ENCODE results near the gene CORO1C.

GRCh38 chr12:108778053-108778452 is 46.7 kb upstream of the CORO1C start:
- no peak for TF ChIP-seq CTCF (IDR thresholded peaks at IDR 0.05; ENCODE audit: low read depth, low read length)
- TF ChIP-seq EZH2phosphoT487 (IDR thresholded peaks at IDR 0.05; ENCODE audit: low read depth): no peak
